SKM-1 treated with dmso at 0.1 percent for 144 hours (cell line): ENCODE results near the gene TMC8.
"Not testable (repeated sequence)": the region's sequence is repeated elsewhere in the genome, so short reads cannot be mapped to it uniquely, and the experiment has no call there.

ENCODE experiments used
- DNase-seq: peaks from one replicate; lab custom pipeline; 2025; ENCODE audit not compliant: unreplicated experiment; lab: John Stamatoyannopoulos, UW

The TMC8 gene, protein sequence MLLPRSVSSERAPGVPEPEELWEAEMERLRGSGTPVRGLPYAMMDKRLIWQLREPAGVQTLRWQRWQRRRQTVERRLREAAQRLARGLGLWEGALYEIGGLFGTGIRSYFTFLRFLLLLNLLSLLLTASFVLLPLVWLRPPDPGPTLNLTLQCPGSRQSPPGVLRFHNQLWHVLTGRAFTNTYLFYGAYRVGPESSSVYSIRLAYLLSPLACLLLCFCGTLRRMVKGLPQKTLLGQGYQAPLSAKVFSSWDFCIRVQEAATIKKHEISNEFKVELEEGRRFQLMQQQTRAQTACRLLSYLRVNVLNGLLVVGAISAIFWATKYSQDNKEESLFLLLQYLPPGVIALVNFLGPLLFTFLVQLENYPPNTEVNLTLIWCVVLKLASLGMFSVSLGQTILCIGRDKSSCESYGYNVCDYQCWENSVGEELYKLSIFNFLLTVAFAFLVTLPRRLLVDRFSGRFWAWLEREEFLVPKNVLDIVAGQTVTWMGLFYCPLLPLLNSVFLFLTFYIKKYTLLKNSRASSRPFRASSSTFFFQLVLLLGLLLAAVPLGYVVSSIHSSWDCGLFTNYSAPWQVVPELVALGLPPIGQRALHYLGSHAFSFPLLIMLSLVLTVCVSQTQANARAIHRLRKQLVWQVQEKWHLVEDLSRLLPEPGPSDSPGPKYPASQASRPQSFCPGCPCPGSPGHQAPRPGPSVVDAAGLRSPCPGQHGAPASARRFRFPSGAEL

DNA sequence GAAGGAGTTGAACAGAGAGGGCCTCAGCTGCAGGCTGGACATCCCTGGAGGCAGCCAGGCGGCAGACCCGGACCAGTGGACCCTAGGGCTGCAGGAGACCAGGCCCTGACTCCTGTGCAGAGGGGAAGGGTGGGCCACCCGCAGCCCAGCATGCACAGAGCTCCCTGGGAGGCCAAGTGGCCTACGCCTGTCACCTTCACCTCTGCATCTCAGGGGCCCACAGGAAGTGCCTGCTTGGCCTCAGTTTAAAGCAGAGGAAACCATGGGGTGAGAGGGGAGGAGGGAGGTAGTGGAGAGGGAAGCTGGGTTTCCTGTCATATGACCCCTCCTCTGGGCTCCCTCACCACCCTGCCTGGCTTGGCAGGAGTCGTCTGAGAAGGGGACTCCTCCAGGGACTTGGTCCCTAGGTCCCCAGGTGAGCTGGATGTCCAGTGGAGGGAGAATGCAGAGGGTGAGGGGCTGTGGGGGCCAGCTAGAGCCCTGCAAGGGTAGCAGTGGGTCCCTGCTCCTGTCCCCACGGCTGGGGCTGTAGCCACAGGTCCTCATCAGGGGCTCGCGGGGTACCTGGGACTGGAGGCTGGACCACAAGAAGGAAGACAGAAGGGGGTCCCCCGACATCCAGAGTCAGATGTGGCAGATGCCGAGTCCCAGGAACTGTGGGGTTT is at the start of gene TMC8:
TSS of gene TMC8 (plus strand) at position 335 of the 665 bp plus-strand sequence. CDS start 818 bp downstream, outside the sequence.
- DNase-seq: peak; percentile 95

DNA sequence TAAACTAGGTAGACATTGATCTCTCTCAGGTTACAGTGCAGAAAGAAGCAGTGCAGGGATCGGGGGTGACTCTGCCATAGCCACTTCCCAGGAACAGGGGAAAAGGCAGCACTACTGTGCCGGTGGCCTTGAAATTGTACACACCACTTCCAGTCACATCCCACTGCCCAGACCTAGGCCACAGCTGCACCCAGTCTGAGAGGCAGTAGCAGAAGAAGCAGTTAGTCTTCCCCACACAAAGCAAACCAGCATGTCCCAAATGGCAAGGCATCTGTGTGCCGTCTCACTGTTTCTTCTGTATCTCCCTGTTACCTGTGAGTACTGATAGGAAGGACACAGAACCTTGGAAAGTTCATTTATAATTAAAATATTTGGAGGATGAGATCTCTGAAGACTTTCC is 49.0 kb upstream of the TMC8 start:
- DNase-seq: no peak

DNA sequence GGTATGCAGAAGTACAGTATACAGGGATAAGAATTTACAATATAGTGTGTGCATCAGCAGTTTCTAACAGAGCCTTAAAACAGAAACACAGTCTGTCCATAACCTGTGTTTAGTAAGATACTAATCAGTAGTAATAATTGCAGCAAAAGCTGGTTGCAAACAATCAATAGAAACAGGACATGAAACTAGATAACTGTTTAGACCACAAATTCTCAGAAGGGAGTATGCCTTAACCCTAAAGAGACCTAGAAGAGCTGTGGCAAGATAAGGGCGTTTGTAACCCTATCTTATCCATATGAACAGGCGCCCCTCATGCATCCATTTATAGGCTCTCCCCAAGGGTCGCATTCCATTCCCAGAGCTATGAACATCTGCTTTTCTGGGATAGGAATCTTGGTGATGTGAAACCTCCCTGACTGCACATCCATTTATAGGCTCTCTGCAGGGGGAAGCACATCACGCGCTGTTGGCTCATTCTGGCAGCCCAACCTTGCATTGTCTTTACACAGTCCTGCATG is 48.2 kb upstream of the TMC8 start:
- DNase-seq: not testable (repeated sequence)

DNA sequence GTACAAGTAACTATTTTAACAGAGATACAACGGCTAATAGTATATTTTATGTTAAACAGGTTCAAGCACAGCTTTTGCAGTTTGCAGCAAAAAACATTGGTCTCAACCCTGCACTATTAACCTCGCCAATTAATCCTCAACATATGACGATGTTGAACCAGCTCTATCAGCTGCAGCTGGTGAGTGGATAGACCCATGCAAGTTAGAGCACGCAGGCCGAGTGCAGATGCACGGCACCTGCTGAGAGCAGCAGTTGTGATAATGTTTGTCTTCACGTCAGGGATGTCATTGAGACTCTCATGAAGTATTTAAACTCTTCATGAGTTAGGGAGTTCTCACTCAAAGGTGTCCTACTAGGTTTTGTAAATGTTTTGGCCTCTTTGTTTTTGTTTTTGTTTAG is 47.6 kb upstream of the TMC8 start:
- DNase-seq: no peak

DNA sequence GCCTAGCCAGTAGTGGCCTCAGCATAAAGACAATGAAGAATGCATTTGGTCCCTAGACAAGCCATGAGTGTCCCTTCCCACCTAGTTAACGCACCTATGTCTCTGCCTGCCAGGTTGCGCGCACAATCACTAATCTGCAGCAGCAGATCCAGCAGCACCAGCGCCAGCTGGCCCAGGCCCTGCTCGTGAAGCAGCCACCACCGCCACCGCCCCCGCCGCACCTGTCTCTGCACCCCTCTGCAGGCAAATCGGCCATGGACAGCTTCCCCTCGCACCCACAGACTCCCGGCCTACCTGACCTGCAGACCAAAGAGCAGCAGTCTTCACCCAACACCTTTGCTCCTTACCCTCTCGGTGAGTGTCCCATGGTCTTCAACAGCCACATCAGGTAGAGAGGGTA is 43.8 kb upstream of the TMC8 start:
- no peak for DNase-seq

DNA sequence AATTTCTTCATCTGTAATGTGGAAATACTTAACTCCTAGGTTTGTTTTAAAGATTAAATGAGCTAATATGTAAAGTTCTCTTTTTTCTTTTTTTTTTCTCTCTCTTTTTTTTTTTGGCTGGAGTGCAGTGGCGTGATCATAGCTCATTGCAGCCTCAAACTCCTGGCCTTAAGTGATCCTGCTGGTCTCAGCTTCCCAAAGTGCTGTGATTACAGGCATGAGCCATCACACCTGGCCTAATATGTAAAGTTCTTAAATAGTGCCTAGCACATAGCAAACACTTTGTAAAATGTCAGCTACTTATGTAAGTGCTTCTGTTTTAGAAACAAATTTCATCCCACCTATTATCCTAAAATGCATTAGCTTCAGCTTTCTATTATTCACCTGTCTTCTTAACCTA is 42.0 kb upstream of the TMC8 start:
- DNase-seq: no peak

DNA sequence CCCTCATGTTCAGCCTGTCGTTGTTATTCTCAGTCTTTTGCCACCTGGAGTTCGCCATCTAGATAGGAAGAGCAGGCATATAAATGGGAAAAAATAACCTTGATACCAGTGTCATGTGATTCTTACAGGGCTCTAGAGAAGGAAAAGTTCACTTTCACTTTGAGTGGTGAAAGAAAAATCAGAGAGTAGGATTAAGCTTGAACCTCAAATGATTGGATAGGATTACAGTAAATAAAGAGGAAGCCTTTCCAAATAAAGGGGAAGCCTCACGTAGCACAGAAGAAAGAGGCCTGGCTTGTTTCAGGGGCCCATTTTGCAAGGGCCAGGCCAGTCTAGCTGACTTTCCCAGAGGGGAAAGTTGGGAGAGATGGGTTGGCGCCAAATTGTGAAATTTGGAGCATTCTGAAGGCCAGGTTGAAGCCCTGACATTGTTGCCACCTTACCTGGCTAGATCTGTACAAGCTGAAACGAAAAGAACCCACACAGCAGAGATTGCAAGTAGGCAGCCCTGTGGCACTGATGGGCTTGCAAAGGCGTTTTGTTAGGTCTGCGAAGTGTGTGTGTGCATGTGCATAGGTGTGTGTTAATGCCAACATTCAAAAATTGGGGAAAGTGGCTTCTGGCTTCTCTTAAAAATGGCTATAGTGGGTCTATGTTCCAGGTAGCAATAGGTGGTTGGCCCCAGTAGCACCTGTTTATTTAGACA is 40.8 kb upstream of the TMC8 start:
- no peak for DNase-seq

DNA sequence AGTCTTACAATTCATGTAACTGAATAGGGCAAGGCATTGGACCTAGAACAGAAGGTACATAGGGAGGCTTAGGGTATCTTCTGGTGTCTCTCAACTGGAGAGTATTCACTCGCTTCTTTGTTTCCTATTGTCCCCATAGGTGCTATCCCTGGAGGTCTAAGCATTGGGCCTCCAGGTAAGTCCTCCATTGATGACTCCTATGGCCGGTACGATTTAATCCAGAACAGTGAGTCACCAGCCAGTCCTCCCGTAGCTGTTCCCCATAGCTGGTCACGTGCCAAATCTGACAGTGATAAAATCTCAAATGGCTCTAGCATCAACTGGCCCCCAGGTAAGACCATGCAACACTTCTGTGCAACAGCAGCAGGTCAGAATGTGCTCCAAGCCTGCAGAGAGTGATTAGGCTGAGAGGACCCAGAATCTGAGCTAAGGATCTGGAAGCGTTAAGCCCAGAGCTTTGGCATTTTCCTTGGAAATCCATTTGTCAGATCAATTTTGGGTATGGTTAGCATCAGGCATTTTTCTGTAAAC is 37.7 kb upstream of the TMC8 start:
- DNase-seq: no peak

DNA sequence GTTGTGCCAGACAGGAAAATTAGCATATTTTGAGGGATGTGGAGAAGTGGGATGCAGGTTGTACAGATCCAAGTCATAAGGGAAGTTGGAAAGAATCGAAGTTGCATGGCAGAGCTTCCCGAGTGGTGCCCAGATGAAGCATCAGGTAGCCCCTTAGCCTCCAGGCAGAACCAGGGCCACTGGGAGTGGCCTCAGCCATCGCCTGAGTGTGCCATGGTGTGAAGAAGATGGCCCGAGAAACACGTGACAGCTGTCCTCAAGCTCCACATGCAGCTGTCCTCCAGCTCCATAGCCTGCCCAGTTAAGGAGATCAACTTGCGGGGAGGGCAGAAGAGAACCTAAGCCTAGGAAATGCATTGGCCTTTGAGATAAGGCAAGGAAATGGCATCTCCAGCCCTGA is 35.5 kb upstream of the TMC8 start:
- DNase-seq: no peak

DNA sequence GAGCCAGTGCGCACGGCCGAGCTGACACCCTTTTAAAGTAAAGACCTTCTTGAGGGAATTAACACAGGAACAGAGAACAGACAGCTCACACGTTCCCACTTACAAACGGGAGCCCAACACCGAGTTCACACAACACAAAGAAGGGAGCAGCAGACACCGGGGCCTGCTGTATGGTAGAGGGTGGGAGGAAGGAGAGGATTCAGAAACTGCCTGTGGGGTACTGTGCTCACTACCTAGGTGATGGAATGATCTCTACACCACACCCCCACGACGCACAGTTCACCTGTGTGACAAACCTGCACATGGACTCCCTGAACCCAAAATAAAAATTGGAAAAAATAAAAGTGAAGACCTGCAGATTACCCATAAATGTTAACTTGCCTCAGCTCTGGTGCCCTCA is 34.5 kb upstream of the TMC8 start:
- DNase-seq: no peak

DNA sequence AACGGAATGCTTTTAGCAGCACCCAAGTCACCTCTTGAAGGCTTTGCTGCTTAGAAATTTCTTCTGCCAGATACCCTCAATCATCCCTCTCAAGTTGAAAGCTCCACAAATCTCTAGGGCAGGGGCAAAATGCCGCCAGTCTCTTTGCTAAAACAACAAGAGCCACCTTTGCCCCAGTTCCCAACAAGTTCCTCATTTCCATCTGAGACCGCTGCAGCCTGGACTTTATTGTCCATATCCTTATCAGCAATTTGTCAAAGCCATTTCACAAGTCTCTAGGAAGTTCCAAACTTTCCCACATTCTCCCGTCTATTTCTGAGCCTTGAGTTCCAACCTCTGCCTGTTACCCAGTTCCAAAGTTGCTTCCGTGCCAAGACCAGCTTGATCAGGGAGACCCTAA is 29.5 kb upstream of the TMC8 start:
- DNase-seq: no peak

DNA sequence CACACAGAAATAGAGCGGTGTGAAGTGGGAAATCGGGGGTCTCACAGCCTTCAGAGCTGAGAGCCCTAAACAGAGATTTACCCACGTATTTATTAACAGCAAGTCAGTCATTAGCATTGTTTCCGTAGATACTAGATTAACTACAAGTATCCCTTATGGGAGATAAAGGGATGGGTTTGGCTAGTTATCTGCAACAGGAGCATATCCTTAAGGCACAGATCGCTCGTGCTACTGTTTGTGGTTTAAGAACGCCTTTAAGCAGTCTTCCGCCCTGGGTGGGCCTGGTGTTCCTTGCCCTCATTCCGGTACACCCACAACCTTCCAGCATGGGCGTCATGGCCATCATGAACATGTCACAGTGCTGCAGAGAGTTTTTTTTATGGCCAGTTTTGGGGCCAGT is 29.0 kb upstream of the TMC8 start:
- no peak for DNase-seq

DNA sequence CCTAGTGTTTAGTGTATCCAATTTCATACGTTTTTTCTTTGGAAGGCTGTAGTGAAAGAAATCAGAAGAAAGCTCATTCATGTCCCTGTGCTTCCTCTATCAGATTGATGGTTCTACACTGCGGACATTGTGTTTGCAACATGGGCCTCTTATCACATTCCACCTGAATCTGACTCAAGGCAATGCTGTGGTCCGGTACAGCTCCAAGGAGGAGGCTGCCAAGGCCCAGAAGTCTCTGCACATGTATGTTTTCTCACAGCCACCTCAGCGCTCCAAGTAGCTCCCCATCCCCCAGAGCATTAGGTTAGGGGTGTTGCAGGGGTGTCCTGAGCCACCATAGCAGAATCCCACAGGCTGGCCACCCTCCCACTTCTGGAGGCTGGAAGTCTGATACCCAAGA is 27.3 kb upstream of the TMC8 start:
- DNase-seq: no peak

DNA sequence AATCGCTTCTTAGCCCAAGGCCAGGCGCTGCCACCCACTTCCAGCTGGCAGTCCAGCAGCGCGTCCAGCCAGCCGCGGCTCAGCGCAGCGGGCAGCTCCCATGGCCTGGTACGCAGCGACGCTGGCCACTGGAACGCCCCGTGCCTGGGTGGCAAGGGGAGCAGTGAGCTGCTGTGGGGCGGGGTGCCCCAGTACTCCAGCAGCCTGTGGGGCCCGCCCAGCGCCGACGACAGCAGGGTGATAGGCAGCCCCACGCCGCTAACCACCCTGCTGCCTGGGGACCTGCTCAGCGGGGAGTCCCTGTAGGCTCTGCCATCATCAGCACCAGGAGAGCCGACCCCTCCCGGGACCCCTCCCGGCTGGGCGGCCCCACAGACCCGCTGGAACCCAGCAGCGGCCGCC is 26.0 kb upstream of the TMC8 start:
- DNase-seq: no peak

DNA sequence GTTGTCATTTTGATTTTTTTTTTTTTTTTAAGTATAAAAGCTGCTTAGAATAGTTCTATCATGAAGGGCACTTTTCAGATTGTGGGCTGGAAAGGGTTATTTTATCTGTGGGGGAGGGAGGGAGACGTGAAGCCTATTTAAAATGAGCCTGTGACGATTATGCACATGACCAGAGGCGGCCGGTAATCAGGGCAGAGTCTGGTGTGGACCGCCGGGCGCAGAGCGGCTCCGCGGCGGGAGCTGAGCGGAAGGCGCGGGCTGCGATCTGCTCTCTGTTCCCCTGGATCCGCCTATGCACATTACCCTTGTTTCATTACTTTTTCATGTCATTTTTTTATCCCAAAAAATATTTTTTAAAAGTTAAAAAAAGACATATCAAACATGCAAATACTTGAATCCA is 25.5 kb upstream of the TMC8 start:
- DNase-seq: no peak

DNA sequence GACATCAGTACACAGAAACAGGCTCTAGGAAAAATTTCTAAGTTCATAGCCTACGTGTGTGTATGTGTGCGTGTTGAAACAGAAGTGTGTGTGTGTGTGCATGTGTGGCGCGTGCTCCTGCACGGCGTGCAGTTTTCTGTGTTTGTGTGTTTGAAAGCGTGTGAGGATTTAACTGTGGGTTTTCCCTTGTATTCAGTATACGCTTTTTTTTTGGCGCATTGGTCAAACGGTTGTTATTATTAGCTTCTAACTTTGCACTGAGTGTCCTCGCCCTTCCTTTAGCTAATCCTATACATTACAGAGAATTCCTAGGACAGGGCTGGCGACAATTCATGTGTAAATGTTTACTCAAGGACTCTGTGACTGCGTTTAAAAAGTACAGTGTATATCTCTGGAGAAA is 25.0 kb upstream of the TMC8 start:
- no peak for DNase-seq

DNA sequence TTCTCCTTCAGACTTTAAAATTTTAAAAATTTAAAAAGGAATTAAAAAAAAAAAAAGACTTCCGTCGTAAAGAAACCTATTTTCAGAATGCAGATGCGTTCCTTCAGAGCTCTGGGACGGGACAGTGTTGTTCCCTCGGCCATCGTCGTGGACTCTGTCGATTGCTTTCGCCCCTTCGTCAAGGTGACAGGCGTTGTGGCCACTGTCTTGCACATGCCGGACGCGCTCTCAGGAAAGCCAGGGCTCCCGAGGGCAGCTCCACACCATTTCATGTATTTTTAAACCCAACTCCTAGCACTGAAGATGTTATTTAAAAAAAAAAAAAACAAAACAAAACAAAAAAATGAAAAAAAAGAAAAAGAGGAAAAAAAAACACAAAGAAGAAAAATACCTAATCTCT is 24.4 kb upstream of the TMC8 start:
- no peak for DNase-seq

DNA sequence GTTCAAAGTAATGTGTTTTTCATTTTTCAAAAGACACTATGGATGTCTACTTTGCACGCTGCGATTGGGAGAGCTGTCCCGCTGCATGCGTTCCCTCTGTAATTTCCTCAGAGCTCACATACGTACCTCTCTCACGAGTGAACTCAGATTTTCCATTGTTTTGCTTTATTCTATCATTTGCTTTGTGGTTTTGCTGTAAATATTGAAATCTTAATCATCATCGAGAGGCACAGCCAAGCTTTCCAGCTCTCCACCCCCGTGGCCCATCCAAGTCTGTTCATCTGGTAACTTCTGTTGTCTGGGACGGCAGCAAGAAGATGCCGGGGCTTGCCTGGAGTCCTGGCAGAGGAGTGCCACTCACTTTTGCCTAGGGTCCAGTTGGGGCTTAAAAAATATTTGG is 23.1 kb upstream of the TMC8 start:
- no peak for DNase-seq

DNA sequence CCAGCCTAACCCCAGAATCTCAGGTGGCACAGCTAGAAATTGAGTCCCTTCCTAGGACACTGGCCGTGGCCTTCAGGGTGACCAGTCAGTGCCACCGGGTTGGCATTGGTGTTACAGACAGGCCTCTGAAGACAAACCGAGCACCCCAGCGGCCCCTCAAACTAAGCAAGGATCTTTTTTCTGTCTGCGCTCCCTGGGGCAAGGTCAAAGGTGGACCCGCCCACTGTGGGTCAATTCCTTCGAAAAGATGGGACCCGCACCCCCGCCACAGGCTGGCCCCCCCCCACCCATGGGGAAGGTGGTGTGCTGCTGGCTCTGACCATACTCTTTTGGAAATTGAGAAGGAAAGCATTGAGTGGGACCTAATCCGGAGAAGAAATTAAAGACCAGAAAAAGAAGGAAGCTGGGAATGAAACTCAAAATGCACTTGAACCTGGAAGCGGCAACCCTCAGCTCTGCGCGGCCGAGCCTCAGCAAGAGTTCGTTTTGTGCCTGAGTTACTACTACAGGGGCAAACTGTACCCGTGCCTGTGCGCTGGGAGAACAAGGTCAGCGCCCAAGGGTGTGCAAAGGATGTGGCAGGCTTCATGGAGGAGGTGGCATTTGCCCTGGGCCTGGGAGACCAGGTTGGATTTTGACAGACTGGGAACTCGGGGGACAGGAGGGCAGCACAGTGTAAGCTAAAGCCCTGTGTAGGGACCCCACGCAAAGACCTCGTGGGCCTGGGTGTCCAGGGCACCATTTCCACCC is 22.4 kb upstream of the TMC8 start:
- no peak for DNase-seq
